Ecto neural progenitor cell (in vitro differentiated cells): ENCODE measurements around the gene PHF12.
A peak's percentile ranks its signal among the peaks of the same experiment; 100 is the strongest.
"Not testable (repeated sequence)": the region's sequence is repeated elsewhere in the genome, so short reads cannot be mapped to it uniquely, and the experiment has no call there.

ENCODE experiments used
- DNase-seq: peaks from one replicate; pipeline ENCODE4 v3.0.0-alpha.2; 2018; ENCODE audit warnings: low spot score

Gene PHF12

GRCh38 chr17:28901866-28902818, 49.2 kb downstream of the PHF12 start:
- DNase-seq = no peak

- no peak for DNase-seq
These were observed 50.2 kb downstream of the PHF12 start for GRCh38 chr17:28900986-28901726.

GRCh38 chr17:28899212-28899815, 52.0 kb downstream of the PHF12 start:
- DNase-seq = no peak

GRCh38 chr17:28898527-28898955, 52.8 kb downstream of the PHF12 start:
- DNase-seq = no peak

GRCh38 chr17:28897769-28898526, 53.4 kb downstream of the PHF12 start:
- no peak for DNase-seq

- DNase-seq = peak; percentile 86
These were observed 54.2 kb downstream of the PHF12 start, which contains the start of gene FLOT2 for GRCh38 chr17:28896884-28897768. Gene FLOT2, minus strand, starts transcription at chr17:28897733. Its CDS starts 159 bp downstream, at chr17:28897574.

GRCh38 chr17:28896491-28896883, 54.8 kb downstream of the PHF12 start:
- no peak for DNase-seq

GRCh38 chr17:28895794-28896447, 55.4 kb downstream of the PHF12 start:
- DNase-seq = no peak

- DNase-seq = not testable (repeated sequence)
These were observed 57.8 kb downstream of the PHF12 start for GRCh38 chr17:28893248-28894183.

GRCh38 chr17:28892024-28892423, 59.3 kb downstream of the PHF12 start:
- no peak for DNase-seq

- DNase-seq = no peak
These were observed 60.1 kb downstream of the PHF12 start for GRCh38 chr17:28891201-28891600.

- no peak for DNase-seq
These were observed 61.3 kb downstream of the PHF12 start for GRCh38 chr17:28889996-28890395.

GRCh38 chr17:28888832-28889231, 62.5 kb downstream of the PHF12 start:
- no peak for DNase-seq

- no peak for DNase-seq
These were observed 63.3 kb downstream of the PHF12 start for GRCh38 chr17:28887871-28888471.

GRCh38 chr17:28885951-28886350, 65.4 kb downstream of the PHF12 start:
- no peak for DNase-seq

GRCh38 chr17:28885363-28885762, 66.0 kb downstream of the PHF12 start:
- no peak for DNase-seq

- no peak for DNase-seq
These were observed 67.2 kb downstream of the PHF12 start for GRCh38 chr17:28883967-28884702.
